Smooth muscle cell of the pulmonary artery (primary cell): ENCODE measurements around the gene GCH1. TPM values are rescaled to one million over a fixed set of nuclear protein-coding genes. Genes with fewer than 3 reads are reported as not detected.

Experiments
- total RNA-seq: library from RNA; depleted of rRNA; stranded (reverse); fragments of >200 nt; gene quantifications from 2 replicates; pipeline ENCODE4 v1.2.3, GENCODE V29; 2014

The GCH1 gene
- total RNA-seq: 0.79 and 1.4 TPM in 2 replicates

GRCh38 chr14:54902521-54903420 lies at the start of gene GCH1:
GCH1 (minus strand) TSS chr14:54902826; CDS start chr14:54902663, 163 bp downstream.

Other genes starting within 250 kb of the GCH1 start
- gene WDHD1, start 124.3 kb upstream of the GCH1 start, total RNA-seq: 7.8 and 10.5 TPM in 2 replicates
- 14.1 and 16.4 TPM in 2 replicates for gene SOCS4, start 124.4 kb upstream of the GCH1 start, total RNA-seq
- gene MAPK1IP1L, start 148.8 kb upstream of the GCH1 start, total RNA-seq: 21.2 and 26.2 TPM in 2 replicates
- gene LGALS3, start 226.4 kb upstream of the GCH1 start, total RNA-seq: 89.3 and 142 TPM in 2 replicates